Bronchial epithelial cell (primary cell): ENCODE measurements around the gene RSPRY1. TPM values are rescaled to one million over a fixed set of nuclear protein-coding genes. Genes with fewer than 3 reads are reported as not detected.
A peak's percentile ranks its signal among the peaks of the same experiment; 100 is the strongest.

Experiments
- DNase-seq: peaks from one replicate; pipeline ENCODE4 v3.0.0-alpha.2; 2010; ENCODE audit warnings: low read depth
- FAIRE-seq: peaks from 2 replicates; lab custom pipeline; 2011; peaks lifted over from hg19 to GRCh38; lab: Jason Lieb, UNC
- H3K27me3 ChIP-seq: 2 replicates; pipeline ENCODE4 v1.5.1; 2011; ENCODE audit warnings: low read length; ENCODE audit not compliant: control insufficient read depth, insufficient read depth
- H3K36me3 ChIP-seq: 2 replicates; pipeline ENCODE4 v1.5.1; 2011; ENCODE audit warnings: low read length; ENCODE audit not compliant: control insufficient read depth, insufficient read depth
- H3K4me3 ChIP-seq: 2 replicates; pipeline ENCODE4 v1.5.1; 2011; ENCODE audit warnings: mild to moderate bottlenecking, low read depth, low read length, control low read depth
- total RNA-seq: library from RNA; depleted of rRNA; stranded (reverse); fragments of >200 nt; gene quantifications from 2 replicates; pipeline ENCODE4 v1.2.1, GENCODE V29; 2014
- TF ChIP-seq, protein P1 (sequence below): IDR thresholded peaks from 2 replicates; pipeline ENCODE4 v1.5.1; 2011; ENCODE audit warnings: mild to moderate bottlenecking, moderate library complexity, low read length, control low read depth, inconsistent platforms; ENCODE audit not compliant: insufficient read depth, severe bottlenecking

Gene RSPRY1
- total RNA-seq, 1 donor from 2014 or later = 38.7 TPM

DNA sequence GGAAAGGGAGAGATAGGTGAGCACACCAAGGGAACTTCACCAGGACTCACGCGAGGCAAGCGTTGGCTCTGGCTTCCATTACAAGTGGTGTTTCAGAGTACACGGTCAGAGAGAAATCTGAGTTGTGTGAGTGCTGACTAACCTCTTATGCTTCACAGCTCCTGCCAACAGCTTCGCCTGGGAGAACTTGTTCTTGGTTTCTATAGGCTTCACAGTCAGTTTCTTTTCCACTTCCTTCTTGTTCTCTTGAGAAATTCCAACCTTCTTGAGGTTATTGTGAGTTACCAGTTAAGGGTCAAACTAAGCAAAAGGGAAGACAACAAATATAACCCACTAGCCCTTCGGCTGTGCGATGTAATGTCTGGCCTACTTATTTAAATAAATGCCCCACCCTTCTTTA is 19.2 kb upstream of the RSPRY1 start:
- Histone ChIP-seq H3K36me3 (peaks cover 7% of the 10 kb centered on the region), H3K4me3 (no peak overlapping the region), H3K27me3 (no peaks in the 10 kb centered on the region)
- DNase-seq (peak; percentile 87), FAIRE-seq (peak; percentile 99)
- TF ChIP-seq, protein P1, sequence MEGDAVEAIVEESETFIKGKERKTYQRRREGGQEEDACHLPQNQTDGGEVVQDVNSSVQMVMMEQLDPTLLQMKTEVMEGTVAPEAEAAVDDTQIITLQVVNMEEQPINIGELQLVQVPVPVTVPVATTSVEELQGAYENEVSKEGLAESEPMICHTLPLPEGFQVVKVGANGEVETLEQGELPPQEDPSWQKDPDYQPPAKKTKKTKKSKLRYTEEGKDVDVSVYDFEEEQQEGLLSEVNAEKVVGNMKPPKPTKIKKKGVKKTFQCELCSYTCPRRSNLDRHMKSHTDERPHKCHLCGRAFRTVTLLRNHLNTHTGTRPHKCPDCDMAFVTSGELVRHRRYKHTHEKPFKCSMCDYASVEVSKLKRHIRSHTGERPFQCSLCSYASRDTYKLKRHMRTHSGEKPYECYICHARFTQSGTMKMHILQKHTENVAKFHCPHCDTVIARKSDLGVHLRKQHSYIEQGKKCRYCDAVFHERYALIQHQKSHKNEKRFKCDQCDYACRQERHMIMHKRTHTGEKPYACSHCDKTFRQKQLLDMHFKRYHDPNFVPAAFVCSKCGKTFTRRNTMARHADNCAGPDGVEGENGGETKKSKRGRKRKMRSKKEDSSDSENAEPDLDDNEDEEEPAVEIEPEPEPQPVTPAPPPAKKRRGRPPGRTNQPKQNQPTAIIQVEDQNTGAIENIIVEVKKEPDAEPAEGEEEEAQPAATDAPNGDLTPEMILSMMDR = no peak

DNA sequence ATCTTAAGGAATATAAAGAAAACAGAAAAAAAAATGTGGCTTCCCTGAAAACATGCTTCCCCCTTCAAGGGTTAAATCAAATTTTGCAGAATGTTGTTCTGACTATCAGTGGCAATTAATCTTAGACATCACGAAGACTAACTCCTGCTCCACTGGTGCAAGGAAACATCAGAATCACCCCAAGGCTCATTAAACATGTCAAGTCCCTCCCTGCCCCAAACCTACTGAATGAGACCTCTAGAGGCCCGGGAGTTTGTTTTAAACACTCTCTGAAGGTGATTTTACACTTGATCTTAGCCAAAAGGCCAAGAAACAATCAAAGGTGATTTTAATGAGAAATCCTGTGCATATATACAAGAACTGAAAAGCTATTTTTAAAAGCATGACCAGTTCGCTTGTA is 18.6 kb upstream of the RSPRY1 start:
- H3K36me3 ChIP-seq = peaks cover 9% of the 10 kb centered on the region
- no peak overlapping the region for H3K4me3 ChIP-seq
- no peak for DNase-seq
- no peak for FAIRE-seq
- no peaks in the 10 kb centered on the region for H3K27me3 ChIP-seq
- TF ChIP-seq, protein P1 = no peak

DNA sequence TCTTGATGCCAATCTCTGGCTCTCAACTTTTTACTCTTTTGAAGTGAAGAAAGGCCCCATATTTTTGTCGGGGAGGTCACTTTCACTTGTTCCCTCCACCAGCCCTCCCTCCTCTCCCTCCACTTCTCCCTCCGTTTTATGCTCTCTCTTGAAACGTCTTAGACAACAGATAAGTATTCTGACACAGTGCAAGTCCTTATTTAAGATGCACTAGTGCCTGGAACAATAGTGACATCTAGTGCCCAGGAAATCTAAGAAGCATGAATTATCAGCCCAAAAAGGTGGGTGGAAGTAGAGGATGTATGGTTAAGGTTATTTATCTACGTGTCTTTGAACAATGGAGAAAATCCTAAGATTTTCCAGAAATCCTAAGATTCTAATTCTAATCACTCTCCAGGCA is 18.2 kb upstream of the RSPRY1 start:
- peak; percentile 77 for DNase-seq
- TF ChIP-seq, protein P1 = peak; percentile 49
- no peaks in the 10 kb centered on the region for H3K27me3 ChIP-seq
- peaks cover 10% of the 10 kb centered on the region for H3K36me3 ChIP-seq
- no peak for FAIRE-seq
- H3K4me3 ChIP-seq = no peak overlapping the region

DNA sequence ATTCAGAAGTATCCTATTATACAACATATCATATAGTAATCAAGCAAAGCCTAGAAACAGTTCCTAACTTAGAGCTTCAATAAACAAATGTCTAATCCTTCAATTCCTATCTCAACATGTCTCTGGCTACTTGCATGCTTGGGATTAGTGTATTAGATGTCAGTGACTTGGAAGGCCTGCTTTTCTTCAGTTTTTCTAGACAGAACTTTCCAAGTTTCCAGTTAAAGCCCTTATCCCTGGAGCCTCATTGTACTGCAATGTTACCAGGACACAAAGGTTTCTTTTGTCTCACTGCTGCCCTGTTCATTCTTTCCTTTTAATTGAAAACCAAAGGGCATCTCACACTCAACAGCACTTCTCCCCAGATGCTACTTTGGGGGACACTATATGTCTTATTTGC is 16.8 kb upstream of the RSPRY1 start:
- no peak for DNase-seq
- H3K27me3 ChIP-seq = no peaks in the 10 kb centered on the region
- no peak overlapping the region for H3K4me3 ChIP-seq
- no peak for FAIRE-seq
- peaks cover 8% of the 10 kb centered on the region for H3K36me3 ChIP-seq
- TF ChIP-seq, protein P1 = no peak

DNA sequence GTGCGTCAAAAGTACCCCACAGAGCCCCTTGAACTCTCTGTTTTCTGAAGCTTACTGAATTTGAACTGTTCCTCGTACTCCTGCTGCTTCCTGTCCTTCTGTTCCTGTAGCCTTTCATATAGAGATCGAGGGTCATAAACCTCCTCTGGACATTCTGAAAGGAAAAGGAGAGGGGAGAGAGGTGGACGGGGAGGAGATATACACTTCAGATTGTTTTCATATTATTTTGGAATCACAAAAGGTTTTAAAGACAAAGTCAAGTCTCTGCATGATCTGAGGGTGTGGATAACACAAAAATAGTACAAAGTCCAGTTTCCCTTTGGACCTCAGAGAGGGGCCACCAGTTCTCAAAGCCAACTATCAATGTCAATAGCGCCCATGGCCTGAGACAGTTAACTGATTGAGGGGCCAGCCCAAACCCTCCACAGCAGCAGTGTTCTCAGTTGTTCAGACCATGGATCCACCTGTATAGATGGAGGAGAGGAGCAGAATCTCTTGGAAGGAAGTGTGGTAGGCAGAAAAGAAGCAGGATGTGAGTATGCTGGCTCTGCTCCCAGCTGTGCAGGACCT is 13.3 kb upstream of the RSPRY1 start:
- Histone ChIP-seq H3K4me3 (no peak overlapping the region), H3K36me3 (peaks cover 5% of the 10 kb centered on the region), H3K27me3 (no peaks in the 10 kb centered on the region)
- no peak for DNase-seq
- no peak for FAIRE-seq
- TF ChIP-seq, protein P1 = no peak

DNA sequence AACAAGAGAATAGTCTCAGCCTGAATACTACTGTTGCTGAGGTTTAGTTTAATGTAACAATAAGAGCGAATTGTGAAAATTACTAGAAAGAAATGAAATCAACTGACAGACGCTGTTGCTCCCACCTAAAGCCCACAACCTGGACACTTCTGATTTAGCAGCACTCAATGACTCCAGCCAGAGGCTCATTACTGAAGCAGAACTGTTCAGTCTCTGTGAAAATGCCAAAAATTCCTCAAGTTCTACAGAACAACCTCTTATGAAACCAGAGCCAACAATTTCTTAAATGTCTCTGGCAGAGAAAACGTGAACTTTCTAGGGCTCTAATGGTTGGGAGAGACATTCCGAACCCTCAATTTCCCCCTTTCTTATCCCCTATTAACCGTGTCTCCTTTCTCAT is 10.2 kb upstream of the RSPRY1 start:
- TF ChIP-seq, protein P1 = no peak
- FAIRE-seq (no peak), DNase-seq (no peak)
- Histone ChIP-seq H3K4me3 (no peak overlapping the region), H3K27me3 (no peaks in the 10 kb centered on the region), H3K36me3 (peaks cover 7% of the 10 kb centered on the region)
